GM21515 (cell line): ENCODE data around the gene VWCE.
"Not testable (repeated sequence)": the region's sequence is repeated elsewhere in the genome, so short reads cannot be mapped to it uniquely, and the experiment has no call there.

Experiments used
- ATAC-seq: cut with Tn5 transposase; IDR thresholded peaks from one replicate; pipeline ENCODE4 v1.9.1; 2021; ENCODE audit not compliant: unreplicated experiment

Gene VWCE

DNA sequence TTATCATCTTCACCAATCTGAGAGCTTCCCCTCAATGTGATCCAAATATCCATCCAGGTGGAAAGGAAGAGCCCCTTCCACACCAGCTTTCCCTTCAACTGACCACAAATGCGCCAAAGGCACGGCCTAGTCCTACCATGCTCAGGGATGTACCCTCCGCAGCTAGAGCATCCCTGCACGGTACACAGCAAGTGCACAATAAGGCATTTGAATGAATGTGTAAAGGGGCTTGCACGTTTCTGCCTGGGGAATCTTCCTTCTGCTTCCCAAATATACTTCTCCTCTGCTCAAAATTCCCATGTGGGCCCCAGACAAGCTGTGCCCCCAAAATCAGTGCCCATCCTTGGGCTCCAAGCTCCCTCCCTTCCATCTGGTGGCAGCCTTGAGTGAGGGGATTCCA, 76.1 kb downstream of the VWCE start:
- ATAC-seq = not testable (repeated sequence)

GRCh38 chr11:61218306-61218705, 76.8 kb downstream of the VWCE start:
- not testable (repeated sequence) for ATAC-seq

GRCh38 chr11:61213711-61214324, 81.3 kb downstream of the VWCE start:
- ATAC-seq = not testable (repeated sequence)

DNA sequence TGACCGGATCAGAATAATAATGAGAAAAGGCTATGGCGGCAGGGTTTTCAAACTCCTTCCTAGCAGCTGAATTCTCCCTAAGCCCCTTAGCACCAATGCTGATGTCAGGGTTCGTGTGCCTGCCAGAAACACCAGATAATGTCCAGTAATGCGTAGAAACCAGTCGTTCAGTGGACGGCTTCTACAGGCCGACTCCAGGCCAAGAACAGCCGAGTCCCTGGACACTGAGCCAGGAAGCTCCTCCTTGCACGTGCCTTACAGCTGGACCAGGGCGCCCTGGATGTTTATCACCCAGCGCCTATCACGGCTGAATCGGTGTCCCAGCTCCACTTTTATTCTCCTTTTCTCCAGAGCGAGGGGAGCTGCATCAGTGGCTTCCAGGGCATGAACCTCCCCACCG, 82.9 kb downstream of the VWCE start:
- not testable (repeated sequence) for ATAC-seq

DNA sequence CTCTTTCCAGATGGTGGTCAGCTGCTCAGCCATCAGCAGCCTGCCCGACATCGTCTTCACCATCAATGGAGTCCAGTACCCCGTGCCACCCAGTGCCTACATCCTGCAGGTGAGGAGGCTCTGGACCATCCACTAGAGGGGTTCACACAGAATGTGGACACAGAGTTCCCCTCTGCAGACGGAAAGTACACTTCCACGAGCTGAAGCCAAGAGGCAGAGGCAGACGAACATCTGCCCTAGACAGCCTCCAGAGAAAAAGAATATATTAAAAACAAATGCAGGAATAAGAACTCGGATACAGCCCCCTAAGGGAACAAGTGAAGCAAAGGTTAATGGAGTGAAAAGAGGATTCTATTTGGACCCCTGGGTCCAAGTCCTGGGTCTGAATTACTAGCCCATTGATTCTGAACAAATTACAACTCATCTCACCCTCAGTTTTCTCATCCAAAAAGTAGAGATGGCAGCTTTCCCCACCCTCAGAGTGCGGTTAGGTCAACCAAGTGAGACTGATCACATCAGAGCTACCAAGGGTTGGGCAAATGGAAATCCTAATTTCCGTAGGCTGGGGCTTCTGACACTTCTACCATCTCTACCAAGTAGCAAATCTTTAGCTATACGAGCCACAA, 83.7 kb downstream of the VWCE start:
- not testable (repeated sequence) for ATAC-seq

DNA sequence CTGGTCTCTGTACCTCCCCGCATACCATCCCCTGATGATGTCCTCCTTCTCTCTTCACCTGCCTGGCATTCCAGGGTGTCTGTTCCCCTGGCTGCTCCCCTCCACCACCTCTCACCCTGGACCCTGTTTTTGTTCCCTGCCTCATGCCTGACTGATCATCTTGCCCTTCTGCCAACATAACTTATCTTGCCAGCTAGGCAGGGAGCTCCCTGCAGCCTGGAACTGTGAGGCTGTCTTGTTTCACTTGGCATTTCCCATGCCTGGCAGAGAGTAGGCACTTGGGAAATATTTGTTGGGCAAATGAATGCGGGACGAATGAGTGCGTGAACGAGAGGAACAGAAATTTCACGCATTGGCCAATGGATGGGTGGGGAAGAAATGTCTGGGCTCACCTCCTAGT, 84.5 kb downstream of the VWCE start:
- not testable (repeated sequence) for ATAC-seq
